ENCODE measurements around the gene HCRTR1.

Gene HCRTR1

GRCh38 chr1:31627301-31627929 is 9.9 kb downstream of the HCRTR1 start:
- DNase-seq, result peak; percentile 45

GRCh38 chr1:31627930-31628559 is 10.6 kb downstream of the HCRTR1 start:
- DNase-seq, result peak; percentile 49

DNA sequence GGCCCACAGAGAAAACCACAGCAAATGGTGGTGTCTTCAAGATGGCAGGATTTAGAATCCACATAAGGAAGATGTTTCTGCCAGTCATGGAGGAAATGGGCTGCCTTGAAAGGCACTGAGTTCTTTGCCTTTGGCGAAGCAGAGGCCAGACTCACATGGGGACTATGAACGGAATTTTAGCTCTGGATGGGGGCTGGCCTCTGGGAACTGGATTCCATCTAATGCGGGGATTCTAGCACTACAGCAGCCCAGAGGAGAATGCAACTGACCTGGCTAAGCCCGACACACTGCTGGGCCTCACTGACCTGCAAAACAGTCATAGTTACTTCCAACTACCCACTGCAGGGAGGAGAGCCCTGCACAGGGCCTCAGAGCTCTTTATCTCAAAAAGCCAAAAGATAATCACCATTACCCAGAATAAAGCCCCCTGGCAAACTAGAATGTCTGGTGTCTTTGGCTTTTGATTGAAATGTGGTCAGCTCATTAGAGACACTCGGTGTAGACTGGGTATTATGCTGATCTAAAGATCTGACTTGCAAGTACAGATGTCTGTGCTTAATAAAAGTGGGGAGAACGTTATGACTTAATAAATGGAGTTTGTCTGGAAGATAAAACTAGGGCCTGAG is 11.6 kb downstream of the HCRTR1 start:
- peak; percentile 87 for DNase-seq

DNA sequence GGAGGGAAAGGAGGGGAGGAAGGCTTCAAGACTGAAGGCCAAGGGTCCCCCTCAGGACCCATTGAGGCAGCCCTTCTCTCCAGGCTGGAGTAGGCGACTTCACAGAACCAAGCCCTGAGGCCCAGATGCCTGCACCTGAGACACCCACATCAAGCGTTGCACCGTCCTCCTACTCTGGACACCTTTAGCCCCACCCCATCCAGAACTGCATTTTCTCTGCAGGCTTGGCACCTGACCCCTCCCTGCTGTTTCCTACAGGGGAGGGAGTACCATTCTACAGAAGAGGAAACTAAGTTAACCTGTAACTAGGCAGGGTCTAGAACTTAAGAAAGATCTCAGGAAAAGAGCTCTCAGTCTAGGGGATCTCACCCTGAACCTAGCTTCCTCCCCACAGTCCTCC is 15.2 kb downstream of the HCRTR1 start:
- DNase-seq, result no peak

DNA sequence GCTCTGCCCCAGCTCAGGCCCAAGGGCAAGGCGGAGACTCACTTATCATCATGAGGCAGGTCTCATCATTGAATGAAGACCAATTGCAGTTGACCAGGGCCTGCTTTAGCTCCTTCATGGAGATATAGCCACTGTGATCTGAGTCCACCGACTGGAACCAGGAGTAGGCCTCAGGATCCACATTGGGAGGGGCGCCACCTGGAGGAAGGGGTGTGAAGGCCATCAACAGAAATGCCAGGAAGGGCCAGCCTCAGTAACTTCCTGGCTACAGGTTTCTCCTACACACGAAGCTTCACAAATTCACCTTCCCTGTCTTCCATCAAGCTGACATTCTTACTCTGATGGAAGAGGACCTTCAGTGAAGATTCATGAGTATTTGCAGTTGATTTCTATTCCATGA is 15.6 kb downstream of the HCRTR1 start:
- peak; percentile 66 for DNase-seq

- no peak for DNase-seq
Observed at GRCh38 chr1:31637915-31638673, 20.6 kb downstream of the HCRTR1 start.

GRCh38 chr1:31639543-31639942 is 22.1 kb downstream of the HCRTR1 start:
- DNase-seq, result no peak

DNA sequence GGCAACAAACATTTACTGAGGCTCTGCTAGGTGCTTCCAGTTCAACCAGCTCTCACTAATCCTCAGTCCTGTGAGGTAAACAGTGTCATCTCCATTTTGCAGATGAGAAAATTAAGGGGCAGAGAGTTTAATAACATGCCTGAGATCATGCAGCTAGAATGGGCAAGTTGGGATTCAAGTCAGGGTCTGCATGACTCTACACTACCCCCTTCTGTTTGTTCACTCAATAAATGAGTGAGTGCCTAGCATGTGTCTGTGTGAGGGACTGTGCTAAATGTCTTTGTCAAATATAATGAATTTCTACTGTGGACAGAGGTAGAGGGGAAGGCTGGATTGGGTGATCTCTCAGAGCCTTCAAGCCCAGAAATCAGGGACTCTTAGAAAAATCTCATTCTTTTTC is 22.7 kb downstream of the HCRTR1 start:
- DNase-seq, result no peak

- DNase-seq, result no peak
Observed at GRCh38 chr1:31640964-31641363, 23.5 kb downstream of the HCRTR1 start.

GRCh38 chr1:31642366-31642765 is 24.9 kb downstream of the HCRTR1 start:
- DNase-seq, result no peak

DNA sequence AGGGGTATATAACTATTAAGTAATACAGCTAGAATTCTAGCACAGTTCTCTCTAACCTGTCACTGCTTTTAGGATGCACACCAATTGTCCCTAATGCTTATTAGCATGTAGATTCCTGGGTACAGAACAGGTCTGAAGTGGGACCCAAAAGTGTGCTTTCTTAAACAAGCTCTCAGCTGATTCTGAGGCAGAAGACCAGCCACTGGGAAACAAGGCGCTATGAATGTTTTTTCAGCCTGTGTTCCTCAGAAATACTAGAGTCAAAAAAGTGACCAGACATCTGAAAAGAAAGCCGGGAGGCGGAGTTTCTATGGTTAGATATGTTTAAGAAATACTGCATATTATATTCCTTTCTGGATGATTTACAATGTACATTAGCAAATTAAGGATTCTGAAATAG is 25.4 kb downstream of the HCRTR1 start:
- no peak for DNase-seq

GRCh38 chr1:31643976-31644559 is 26.6 kb downstream of the HCRTR1 start:
- no peak for DNase-seq

DNA sequence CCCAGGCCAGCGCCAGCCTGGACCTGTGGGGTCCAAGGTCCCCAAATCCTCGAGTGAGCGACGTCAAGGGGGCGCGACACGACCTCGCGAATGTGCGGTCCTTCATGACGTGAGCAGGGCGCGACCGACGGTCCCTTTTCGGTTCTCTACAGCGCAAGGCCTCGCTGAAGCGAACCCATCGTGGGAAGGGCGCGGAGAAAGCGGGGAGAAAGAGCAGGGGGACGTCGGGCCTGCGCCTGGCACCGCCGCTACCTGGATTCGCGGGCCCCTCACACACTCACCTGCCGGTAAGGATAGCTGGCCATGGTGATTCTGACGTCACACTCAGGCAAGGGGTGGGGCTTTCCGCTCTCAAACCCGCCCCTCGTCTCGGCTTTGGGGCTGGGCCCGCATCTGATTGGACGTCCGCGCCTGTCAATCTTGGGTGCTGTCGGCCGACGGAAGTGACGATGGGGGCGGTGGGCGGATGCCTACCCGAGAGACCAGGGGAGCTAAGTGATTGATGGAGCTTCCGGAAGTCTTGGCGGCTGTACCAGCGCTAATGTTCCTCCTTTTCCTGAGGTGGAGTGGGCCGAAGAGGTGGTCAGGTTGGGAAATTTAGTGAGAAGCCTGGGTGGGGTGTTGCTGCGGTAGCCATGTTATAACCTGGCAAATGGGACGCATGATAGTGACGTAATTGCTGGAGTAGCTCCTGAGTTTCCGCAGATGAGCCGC is 27.2 kb downstream of the HCRTR1 start, which contains the start of gene PEF1:
TSS of gene PEF1 (minus strand) at position 317 of the 714 bp plus-strand sequence. CDS start at position 305, 12 bp downstream.
- DNase-seq, result peak; percentile 99

- DNase-seq, result no peak
Observed at GRCh38 chr1:31645274-31645568, 27.7 kb downstream of the HCRTR1 start.

- no peak for DNase-seq
Observed at GRCh38 chr1:31646259-31646960, 28.9 kb downstream of the HCRTR1 start.

DNA sequence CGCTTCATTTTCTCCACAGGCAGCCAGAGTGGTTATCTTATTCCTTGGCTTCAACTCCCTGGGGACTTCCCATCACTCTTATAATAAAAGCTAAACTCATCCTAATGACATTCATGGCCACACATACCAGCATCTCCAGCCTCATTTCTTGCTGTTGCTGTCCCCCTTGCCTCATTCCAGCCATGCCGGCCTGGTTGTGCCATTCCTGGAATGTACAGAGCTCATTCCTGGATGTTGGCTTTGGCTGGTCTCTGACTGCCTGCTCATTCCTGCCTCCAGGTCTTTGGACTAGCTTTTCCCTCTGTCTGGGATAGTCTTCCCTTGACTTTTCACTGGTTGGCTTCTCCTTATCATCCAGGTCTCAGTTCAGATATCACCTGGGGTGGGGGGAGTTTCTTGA is 29.6 kb downstream of the HCRTR1 start:
- peak; percentile 84 for DNase-seq

- no peak for DNase-seq
Observed at GRCh38 chr1:31648190-31648589, 30.7 kb downstream of the HCRTR1 start.

GRCh38 chr1:31648641-31649357 is 31.3 kb downstream of the HCRTR1 start:
- DNase-seq, result no peak

- DNase-seq, result no peak
Observed at GRCh38 chr1:31650161-31651088, 32.9 kb downstream of the HCRTR1 start.

DNA sequence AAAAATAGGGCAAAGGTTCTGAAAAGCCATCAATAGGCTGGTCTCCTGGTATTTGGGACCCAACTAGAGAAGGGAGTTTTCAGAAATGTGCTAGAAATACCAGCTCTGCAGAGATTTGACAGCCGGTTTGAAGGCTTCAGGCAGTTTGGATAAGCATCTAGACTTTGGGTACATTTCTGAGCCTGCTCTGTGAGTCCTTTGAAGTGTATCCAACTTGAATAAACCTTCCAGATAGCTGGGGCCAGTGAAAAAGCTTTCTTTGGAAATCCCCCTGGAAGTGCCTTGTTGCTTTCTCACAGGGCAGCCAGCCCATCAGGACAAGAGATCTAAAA is 33.6 kb downstream of the HCRTR1 start:
- DNase-seq, result peak; percentile 75

Measured in islet precursor cell (in vitro differentiated cells).